Kidney (tissue), 14 donors: ENCODE results near the gene ZNF430. TPM values are rescaled to one million over a fixed set of nuclear protein-coding genes. Genes with fewer than 3 reads are reported as not detected.

Experiments used
- DNase-seq, 5 donors: peaks; one replicate each; pipeline ENCODE4 v3.0.0-alpha.2; 2013 to 2020
- FAIRE-seq: peaks from 2 replicates; lab custom pipeline; 2012; peaks lifted over from hg19 to GRCh38; lab: Jason Lieb, UNC
- H3K27ac ChIP-seq, 2 donors: one replicate each; pipeline ENCODE4 v1.7.0; 2013; ENCODE audit warnings: low read depth in 2 of 2, low read length in 2 of 2, inconsistent platforms in 1 of 2
- H3K27me3 ChIP-seq: one replicate; pipeline ENCODE4 v1.7.1; 2013; ENCODE audit warnings: low read length, inconsistent platforms; ENCODE audit not compliant: control insufficient read depth, insufficient read depth
- H3K36me3 ChIP-seq, 3 donors: one replicate each; pipeline versions ENCODE4 v1.7.0 to v1.7.1; 2013; ENCODE audit warnings: low read length in 3 of 3, control low read depth in 1 of 3, inconsistent platforms in 1 of 3; ENCODE audit not compliant: insufficient read depth in 3 of 3, control insufficient read depth in 2 of 3
- H3K4me1 ChIP-seq, 3 donors: one replicate each; pipeline versions ENCODE4 v1.7.0 to v1.7.1; 2013; ENCODE audit warnings: low read length in 3 of 3, inconsistent platforms in 1 of 3, low read depth in 1 of 3; ENCODE audit not compliant: control insufficient read depth in 2 of 3, insufficient read depth in 2 of 3
- H3K4me3 ChIP-seq, 3 donors: one replicate each; pipeline versions ENCODE4 v1.7.0 to v1.8.1; 2013; ENCODE audit warnings: low read length in 3 of 3, control low read depth in 1 of 3, inconsistent platforms in 1 of 3
- H3K9ac ChIP-seq, 3 donors: one replicate each; pipeline versions ENCODE4 v1.7.0 to v1.7.1; 2013; ENCODE audit warnings: low read length in 3 of 3, control low read depth in 1 of 3, inconsistent platforms in 1 of 3
- H3K9me3 ChIP-seq, 3 donors: one replicate each; pipeline versions ENCODE4 v1.7.0 to v1.7.1; 2013; ENCODE audit warnings: low read length in 3 of 3, control low read depth in 1 of 3, inconsistent platforms in 1 of 3; ENCODE audit not compliant: control insufficient read depth in 2 of 3, insufficient read depth in 1 of 3
- intact Hi-C: fragments of 100-400 bp; cut with DNase I; formaldehyde crosslinking; loops from one replicate; pipeline ENCODE4 v1.11.1; 2022
- polyA plus RNA-seq: library from polyadenylated mRNA; stranded (reverse); fragments of 350-450 nt; fragmentation: Illumina TruSeq; extraction: RNeasy Lipid Tissue Mini Kit (QIAGEN cat#74804); gene quantifications from one replicate; pipeline ENCODE4 v1.2.3, GENCODE V29; 2014; ENCODE audit warnings: low read depth, low replicate concordance; ENCODE audit not compliant: insufficient read depth
- total RNA-seq: library from RNA; stranded (reverse); fragmentation: NEBNext Ultra II Directional; extraction: Animal tissue kit (Norgen Biotek cat#: 25700); gene quantifications from one replicate; pipeline ENCODE4 v1.2.1, GENCODE V29; 2021
- TF ChIP-seq, protein P1 (sequence below): IDR thresholded peaks from 3 replicates; pipeline ENCODE4 v1.5.1; 2012; ENCODE audit warnings: mild to moderate bottlenecking, moderate library complexity, borderline replicate concordance; ENCODE audit not compliant: insufficient read depth; ENCODE audit errors: extremely low read depth
- donor health status: control.
- donor health status: control.
- donor health status: control.
- donor health status: control.
- donor health status: control.
- donor health status: DM: yes; HTN: yes; CAD: no.
- donor health status: Normal renal cell carcinoma (clear cell type).

ZNF430 gene
- total and polyA plus RNA-seq, 2 donors from 2014 or later, result 1.8 to 18.0 TPM

GRCh38 chr19:21022996-21023395, 2.5 kb downstream of the ZNF430 start:
- Histone ChIP-seq H3K9me3 (no peaks in the 10 kb centered on the region), H3K27ac (peak overlapping the region; percentile 12 to 60), H3K4me3 (no peak overlapping the region), H3K27me3 (no peaks in the 10 kb centered on the region), H3K9ac (no peak overlapping the region), H3K36me3 (peaks cover 0 to 3% (median 0%) of the 10 kb centered on the region in 3 donors), H3K4me1 (peaks cover 0 to 4% (median 0%) of the 10 kb centered on the region in 3 donors)
- DNase-seq (peak in 1 of 5 donors; percentile 10), FAIRE-seq (no peak)
- intact Hi-C loops, result no loop called here
- TF ChIP-seq, protein P1, sequence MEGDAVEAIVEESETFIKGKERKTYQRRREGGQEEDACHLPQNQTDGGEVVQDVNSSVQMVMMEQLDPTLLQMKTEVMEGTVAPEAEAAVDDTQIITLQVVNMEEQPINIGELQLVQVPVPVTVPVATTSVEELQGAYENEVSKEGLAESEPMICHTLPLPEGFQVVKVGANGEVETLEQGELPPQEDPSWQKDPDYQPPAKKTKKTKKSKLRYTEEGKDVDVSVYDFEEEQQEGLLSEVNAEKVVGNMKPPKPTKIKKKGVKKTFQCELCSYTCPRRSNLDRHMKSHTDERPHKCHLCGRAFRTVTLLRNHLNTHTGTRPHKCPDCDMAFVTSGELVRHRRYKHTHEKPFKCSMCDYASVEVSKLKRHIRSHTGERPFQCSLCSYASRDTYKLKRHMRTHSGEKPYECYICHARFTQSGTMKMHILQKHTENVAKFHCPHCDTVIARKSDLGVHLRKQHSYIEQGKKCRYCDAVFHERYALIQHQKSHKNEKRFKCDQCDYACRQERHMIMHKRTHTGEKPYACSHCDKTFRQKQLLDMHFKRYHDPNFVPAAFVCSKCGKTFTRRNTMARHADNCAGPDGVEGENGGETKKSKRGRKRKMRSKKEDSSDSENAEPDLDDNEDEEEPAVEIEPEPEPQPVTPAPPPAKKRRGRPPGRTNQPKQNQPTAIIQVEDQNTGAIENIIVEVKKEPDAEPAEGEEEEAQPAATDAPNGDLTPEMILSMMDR, result no peak

- no peaks in the 10 kb centered on the region for H3K9me3 ChIP-seq
- H3K4me3 ChIP-seq, result no peak overlapping the region
- no peaks in the 10 kb centered on the region for H3K27me3 ChIP-seq
- TF ChIP-seq, protein P1, result no peak
- peaks cover 0 to 4% (median 0%) of the 10 kb centered on the region in 3 donors for H3K4me1 ChIP-seq
- FAIRE-seq (no peak), DNase-seq (no peak)
- H3K27ac ChIP-seq, result no peak overlapping the region
- intact Hi-C loops, result no loop called here
- peaks cover 0 to 3% (median 0%) of the 10 kb centered on the region in 3 donors for H3K36me3 ChIP-seq
- H3K9ac ChIP-seq, result no peak overlapping the region
Measured at GRCh38 chr19:21023901-21024300, 3.4 kb downstream of the ZNF430 start.

- TF ChIP-seq, protein P1, result no peak
- H3K9me3 ChIP-seq, result no peaks in the 10 kb centered on the region
- H3K9ac ChIP-seq, result no peak overlapping the region
- H3K4me3 ChIP-seq, result no peak overlapping the region
- intact Hi-C loops, result no loop called here
- H3K36me3 ChIP-seq, result peaks cover 0 to 3% (median 0%) of the 10 kb centered on the region in 3 donors
- H3K4me1 ChIP-seq, result no peaks in the 10 kb centered on the region
- no peak for FAIRE-seq
- DNase-seq, result no peak
- no peaks in the 10 kb centered on the region for H3K27me3 ChIP-seq
- no peak overlapping the region for H3K27ac ChIP-seq
Measured at GRCh38 chr19:21028969-21029268, 8.5 kb downstream of the ZNF430 start.

DNA sequence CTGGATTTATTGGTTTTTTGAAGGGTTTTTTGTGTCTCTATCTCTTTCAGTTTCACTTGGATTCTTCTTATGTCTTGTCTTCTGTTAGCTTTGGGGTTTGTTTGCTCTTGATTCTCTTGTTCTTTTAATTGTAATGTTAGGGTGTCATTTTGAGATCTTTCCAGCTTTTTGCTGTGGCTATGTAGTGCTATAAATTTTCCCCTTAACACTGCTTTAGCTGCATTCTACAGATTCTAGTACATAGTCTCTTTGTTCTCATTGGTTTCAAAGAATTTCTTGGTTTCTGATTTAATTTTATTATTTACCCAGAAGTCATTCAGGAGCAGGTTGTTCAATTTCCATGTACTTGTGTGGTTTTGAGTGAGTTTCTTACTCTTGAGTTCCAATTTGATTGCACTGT, 24.6 kb downstream of the ZNF430 start:
- intact Hi-C loops, result no loop called here
- FAIRE-seq (no peak), DNase-seq (no peak)
- TF ChIP-seq, protein P1, result no peak
- no peak overlapping the region for H3K9ac ChIP-seq
- peaks cover 2 to 22% (median 2%) of the 10 kb centered on the region in 3 donors for H3K9me3 ChIP-seq
- H3K4me1 ChIP-seq, result no peaks in the 10 kb centered on the region
- peaks cover 0 to 2% (median 0%) of the 10 kb centered on the region in 3 donors for H3K36me3 ChIP-seq
- no peak overlapping the region for H3K4me3 ChIP-seq
- H3K27me3 ChIP-seq, result no peaks in the 10 kb centered on the region
- H3K27ac ChIP-seq, result no peak overlapping the region
